Endodermal cell (in vitro differentiated cells): ENCODE results near the gene KIAA1755. TPM values are rescaled to one million over a fixed set of nuclear protein-coding genes. Genes with fewer than 3 reads are reported as not detected.

ENCODE experiments used
- DNase-seq: peaks from one replicate; pipeline ENCODE4 v3.0.0-alpha.2; 2017
- H3K27ac ChIP-seq: 2 replicates; pipeline ENCODE4 v1.5.1; 2013; ENCODE audit warnings: mild to moderate bottlenecking, low read depth, low read length, moderate library complexity
- H3K27me3 ChIP-seq: 2 replicates; pipeline ENCODE4 v1.6.1; 2013; ENCODE audit warnings: mild to moderate bottlenecking, low read length, moderate library complexity; ENCODE audit not compliant: insufficient read depth, control insufficient read depth, poor library complexity, severe bottlenecking
- H3K36me3 ChIP-seq: 2 replicates; pipeline ENCODE4 v1.7.0; 2013; ENCODE audit warnings: mild to moderate bottlenecking, low read length, moderate library complexity; ENCODE audit not compliant: control insufficient read depth, insufficient read depth
- H3K4me1 ChIP-seq: one replicate; pipeline ENCODE4 v1.7.0; 2013; ENCODE audit warnings: low read length; ENCODE audit not compliant: control insufficient read depth, insufficient read depth
- H3K4me3 ChIP-seq: 2 replicates; pipeline ENCODE4 v1.5.1; 2013; ENCODE audit warnings: mild to moderate bottlenecking, low read length, moderate library complexity
- H3K9ac ChIP-seq: 2 replicates; pipeline ENCODE4 v1.6.1; 2013; ENCODE audit warnings: mild to moderate bottlenecking, low read length, moderate library complexity; ENCODE audit not compliant: poor library complexity, severe bottlenecking; ENCODE audit errors: extremely low read depth
- H3K9me3 ChIP-seq: 2 replicates; pipeline ENCODE4 v1.6.1; 2013; ENCODE audit warnings: mild to moderate bottlenecking, low read length, moderate library complexity; ENCODE audit not compliant: control insufficient read depth
- H3K27ac Mint-ChIP-seq: 2 replicates; pipeline ENCODE4 v1.8.0; 2020; ENCODE audit warnings: mixed read lengths
- H3K27me3 Mint-ChIP-seq: 2 replicates; pipeline ENCODE4 v1.8.0; 2021; ENCODE audit warnings: mild to moderate bottlenecking, mixed read lengths; ENCODE audit not compliant: insufficient read depth
- H3K36me3 Mint-ChIP-seq: 2 replicates; pipeline ENCODE4 v1.8.0; 2020; ENCODE audit warnings: low read depth, mixed read lengths
- H3K4me1 Mint-ChIP-seq: 2 replicates; pipeline ENCODE4 v1.8.0; 2020; ENCODE audit warnings: mixed read lengths
- H3K4me3 Mint-ChIP-seq: 2 replicates; pipeline ENCODE4 v1.8.0; 2020; ENCODE audit warnings: mild to moderate bottlenecking, moderate library complexity, mixed read lengths
- H3K9me3 Mint-ChIP-seq: 2 replicates; pipeline ENCODE4 v1.8.0; 2020; ENCODE audit warnings: mild to moderate bottlenecking, mixed read lengths
- WGBS, 2 experiments: methylation state at CpG; one replicate each; pipeline versions ENCODE4 v1.1.5 to v1.1.7; 2013; ENCODE audit warnings: missing lambda C conversion rate in 2 of 2, mixed read lengths in 1 of 2; ENCODE audit not compliant: insufficient coverage in 1 of 2, insufficient read length in 1 of 2; 5-methylcytosine and 5-hydroxymethylcytosine counted together
- total RNA-seq, 2 donors: library from RNA; stranded (reverse); fragmentation: NEBNext Ultra II Directional in 1 of 2; extraction: Animal tissue kit (Norgen Biotek cat#: 25700) in 1 of 2; gene quantifications; 2 replicates in 1 of 2; 3 replicates in 1 of 2; pipeline ENCODE4 v1.2.1, GENCODE V29; 2021
- TF ChIP-seq, protein P1 (sequence below): fragments of 200-600 bp; sonication (generic); conservative IDR thresholded peaks from 2 replicates; pipeline ENCODE4 v1.5.0; 2021; ENCODE audit warnings: antibody characterized with exemption, mild to moderate bottlenecking

The KIAA1755 gene
- total RNA-seq, 2 donors from 2014 or later, result not detected

DNA sequence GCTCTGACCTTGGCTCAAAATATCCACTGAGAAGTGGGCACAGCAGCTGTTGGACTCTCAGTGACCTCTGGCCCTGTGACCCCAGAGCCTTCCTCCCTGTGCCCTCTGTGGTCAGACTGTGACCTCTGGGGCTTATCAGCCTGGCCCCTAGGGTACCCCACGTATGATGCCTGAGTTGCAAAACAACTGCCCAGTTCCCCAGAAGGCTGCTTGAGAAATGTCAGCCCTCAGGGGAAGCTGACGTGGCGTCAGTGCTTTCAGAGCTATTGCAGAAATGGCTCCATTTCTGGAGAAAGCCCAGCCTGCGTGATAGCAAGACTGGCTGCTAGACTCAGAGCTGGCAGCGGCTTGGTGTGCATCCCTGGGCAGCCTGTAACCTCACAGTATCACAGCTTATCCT is 63.9 kb downstream of the KIAA1755 start:
- H3K27ac Mint-ChIP-seq, result no peak overlapping the region
- TF ChIP-seq, protein P1, sequence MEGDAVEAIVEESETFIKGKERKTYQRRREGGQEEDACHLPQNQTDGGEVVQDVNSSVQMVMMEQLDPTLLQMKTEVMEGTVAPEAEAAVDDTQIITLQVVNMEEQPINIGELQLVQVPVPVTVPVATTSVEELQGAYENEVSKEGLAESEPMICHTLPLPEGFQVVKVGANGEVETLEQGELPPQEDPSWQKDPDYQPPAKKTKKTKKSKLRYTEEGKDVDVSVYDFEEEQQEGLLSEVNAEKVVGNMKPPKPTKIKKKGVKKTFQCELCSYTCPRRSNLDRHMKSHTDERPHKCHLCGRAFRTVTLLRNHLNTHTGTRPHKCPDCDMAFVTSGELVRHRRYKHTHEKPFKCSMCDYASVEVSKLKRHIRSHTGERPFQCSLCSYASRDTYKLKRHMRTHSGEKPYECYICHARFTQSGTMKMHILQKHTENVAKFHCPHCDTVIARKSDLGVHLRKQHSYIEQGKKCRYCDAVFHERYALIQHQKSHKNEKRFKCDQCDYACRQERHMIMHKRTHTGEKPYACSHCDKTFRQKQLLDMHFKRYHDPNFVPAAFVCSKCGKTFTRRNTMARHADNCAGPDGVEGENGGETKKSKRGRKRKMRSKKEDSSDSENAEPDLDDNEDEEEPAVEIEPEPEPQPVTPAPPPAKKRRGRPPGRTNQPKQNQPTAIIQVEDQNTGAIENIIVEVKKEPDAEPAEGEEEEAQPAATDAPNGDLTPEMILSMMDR, result no peak
- no peak overlapping the region for H3K4me3 ChIP-seq
- H3K36me3 ChIP-seq, result no peaks in the 10 kb centered on the region
- no peaks in the 10 kb centered on the region for H3K9me3 ChIP-seq
- H3K27me3 Mint-ChIP-seq, result peaks cover 5% of the 10 kb centered on the region
- H3K4me1 ChIP-seq, result no peaks in the 10 kb centered on the region
- no peak overlapping the region for H3K9ac ChIP-seq
- H3K27me3 ChIP-seq, result no peaks in the 10 kb centered on the region
- H3K9me3 Mint-ChIP-seq, result no peaks in the 10 kb centered on the region
- H3K4me1 Mint-ChIP-seq, result peaks cover 6% of the 10 kb centered on the region
- WGBS, 2 experiments, result 84 to 89% methylated on average over 4 to 5 of the region's 5 CpGs
- H3K27ac ChIP-seq, result no peak overlapping the region
- peak; percentile 27 for DNase-seq
- no peak overlapping the region for H3K4me3 Mint-ChIP-seq
- H3K36me3 Mint-ChIP-seq, result no peaks in the 10 kb centered on the region

DNA sequence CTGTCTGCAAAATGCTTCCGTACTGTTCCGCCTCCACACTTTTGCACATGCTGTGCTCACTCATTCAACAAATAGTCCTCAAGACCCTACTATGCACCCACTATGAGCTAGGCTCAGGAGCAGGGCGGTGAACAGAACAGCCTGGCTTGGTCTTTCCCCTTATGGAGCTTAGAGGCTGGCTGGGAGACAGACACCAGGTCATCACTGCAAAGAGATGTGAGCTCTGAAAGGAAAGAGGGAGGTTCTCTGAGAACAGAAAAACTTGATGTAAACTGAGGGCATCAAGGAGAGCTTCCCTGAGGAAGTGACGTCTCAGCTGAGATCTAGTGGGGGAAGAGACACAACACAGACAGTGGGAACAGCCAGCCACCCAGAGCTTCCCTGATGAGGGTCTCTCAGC is 64.5 kb downstream of the KIAA1755 start:
- H3K9ac ChIP-seq, result no peak overlapping the region
- TF ChIP-seq, protein P1, result no peak
- no peak overlapping the region for H3K4me3 ChIP-seq
- H3K9me3 Mint-ChIP-seq, result no peaks in the 10 kb centered on the region
- no peak overlapping the region for H3K27ac ChIP-seq
- peak; percentile 8 for DNase-seq
- 83 to 89% methylated on average over 1 to 4 of the region's 4 CpGs for WGBS, 2 experiments
- H3K4me1 ChIP-seq, result no peaks in the 10 kb centered on the region
- H3K27ac Mint-ChIP-seq, result no peak overlapping the region
- no peaks in the 10 kb centered on the region for H3K9me3 ChIP-seq
- no peaks in the 10 kb centered on the region for H3K36me3 Mint-ChIP-seq
- H3K4me3 Mint-ChIP-seq, result no peak overlapping the region
- H3K27me3 Mint-ChIP-seq, result peaks cover 5% of the 10 kb centered on the region
- H3K4me1 Mint-ChIP-seq, result peaks cover 6% of the 10 kb centered on the region
- H3K27me3 ChIP-seq, result no peaks in the 10 kb centered on the region
- H3K36me3 ChIP-seq, result no peaks in the 10 kb centered on the region

DNA sequence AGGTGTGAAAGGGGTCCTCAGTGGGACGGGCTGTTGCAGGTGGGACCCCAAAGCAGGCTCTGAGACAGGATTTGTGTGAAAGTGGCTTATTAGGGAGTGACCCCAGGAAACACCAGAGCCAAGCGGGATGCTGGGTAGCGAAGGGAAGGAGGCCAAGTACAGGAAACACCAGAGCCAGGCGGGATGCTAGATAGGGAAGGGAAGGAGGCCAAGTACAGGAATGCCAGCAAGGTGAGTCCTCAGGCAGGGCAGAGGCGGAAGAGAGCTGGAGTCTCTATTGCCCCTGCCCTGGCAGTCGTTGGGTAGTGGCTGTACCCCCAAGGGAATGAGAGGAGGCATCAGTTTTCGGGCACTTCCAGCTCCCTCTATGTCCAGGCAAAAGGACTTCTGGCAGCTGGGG is 65.0 kb downstream of the KIAA1755 start:
- no peak overlapping the region for H3K4me3 Mint-ChIP-seq
- 89 to 93% methylated on average over 7 of the region's 7 CpGs for WGBS, 2 experiments
- no peaks in the 10 kb centered on the region for H3K4me1 ChIP-seq
- H3K36me3 Mint-ChIP-seq, result no peaks in the 10 kb centered on the region
- H3K9me3 Mint-ChIP-seq, result no peaks in the 10 kb centered on the region
- no peaks in the 10 kb centered on the region for H3K9me3 ChIP-seq
- H3K27ac ChIP-seq, result no peak overlapping the region
- H3K9ac ChIP-seq, result no peak overlapping the region
- TF ChIP-seq, protein P1, result no peak
- H3K36me3 ChIP-seq, result no peaks in the 10 kb centered on the region
- peaks cover 6% of the 10 kb centered on the region for H3K4me1 Mint-ChIP-seq
- peak; percentile 15 for DNase-seq
- H3K27ac Mint-ChIP-seq, result no peak overlapping the region
- H3K27me3 Mint-ChIP-seq, result peaks cover 5% of the 10 kb centered on the region
- no peak overlapping the region for H3K4me3 ChIP-seq
- H3K27me3 ChIP-seq, result no peaks in the 10 kb centered on the region
